SK-N-SH treated with all-trans-retinoic acid at 6 μM for 48 hours (cell line): ENCODE results near the gene IL17C.

Experiments
- RARB ChIP-seq: fragments of 250-450 bp; sonication (Bioruptor Pico); IDR thresholded peaks from 2 replicates; pipeline ENCODE4 v1.8.0; 2021; ENCODE audit warnings: mild to moderate bottlenecking, moderate library complexity
- TCF4 ChIP-seq: fragments of 250-450 bp; sonication (Bioruptor Pico); IDR thresholded peaks from 2 replicates; pipeline ENCODE4 v1.8.0; 2021; ENCODE audit warnings: mild to moderate bottlenecking, moderate library complexity, borderline replicate concordance
- TSHZ2 ChIP-seq: fragments of 250-450 bp; sonication (Bioruptor Pico); IDR thresholded peaks from 2 replicates; pipeline ENCODE4 v1.5.0; 2020; ENCODE audit warnings: mild to moderate bottlenecking, moderate library complexity
- ZNF70 ChIP-seq: fragments of 450-650 bp; formaldehyde crosslinking; IDR thresholded peaks from 2 replicates; pipeline ENCODE4 v1.5.0; 2020; ENCODE audit warnings: mild to moderate bottlenecking, moderate library complexity
- TF ChIP-seq, protein P1 (sequence below): fragments of 250-450 bp; sonication (Bioruptor Pico); IDR thresholded peaks from 2 replicates; pipeline ENCODE4 v1.8.0; 2020; ENCODE audit warnings: mild to moderate bottlenecking, moderate library complexity, borderline replicate concordance

- TF ChIP-seq, protein P1, sequence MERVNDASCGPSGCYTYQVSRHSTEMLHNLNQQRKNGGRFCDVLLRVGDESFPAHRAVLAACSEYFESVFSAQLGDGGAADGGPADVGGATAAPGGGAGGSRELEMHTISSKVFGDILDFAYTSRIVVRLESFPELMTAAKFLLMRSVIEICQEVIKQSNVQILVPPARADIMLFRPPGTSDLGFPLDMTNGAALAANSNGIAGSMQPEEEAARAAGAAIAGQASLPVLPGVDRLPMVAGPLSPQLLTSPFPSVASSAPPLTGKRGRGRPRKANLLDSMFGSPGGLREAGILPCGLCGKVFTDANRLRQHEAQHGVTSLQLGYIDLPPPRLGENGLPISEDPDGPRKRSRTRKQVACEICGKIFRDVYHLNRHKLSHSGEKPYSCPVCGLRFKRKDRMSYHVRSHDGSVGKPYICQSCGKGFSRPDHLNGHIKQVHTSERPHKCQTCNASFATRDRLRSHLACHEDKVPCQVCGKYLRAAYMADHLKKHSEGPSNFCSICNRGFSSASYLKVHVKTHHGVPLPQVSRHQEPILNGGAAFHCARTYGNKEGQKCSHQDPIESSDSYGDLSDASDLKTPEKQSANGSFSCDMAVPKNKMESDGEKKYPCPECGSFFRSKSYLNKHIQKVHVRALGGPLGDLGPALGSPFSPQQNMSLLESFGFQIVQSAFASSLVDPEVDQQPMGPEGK (CRISPR knock-in tag): no peak
- TF ChIP-seq TSHZ2: no peak
- TF ChIP-seq TCF4 (CRISPR knock-in tag): no peak
- no peak for TF ChIP-seq ZNF70 (CRISPR knock-in tag)
- TF ChIP-seq RARB (CRISPR knock-in tag): no peak
Observed at GRCh38 chr16:88672776-88673175, 34.4 kb downstream of the IL17C start.
